GM18870 (cell line): ENCODE data around the gene MAN1A2.
"Not testable (repeated sequence)": the region's sequence is repeated elsewhere in the genome, so short reads cannot be mapped to it uniquely, and the experiment has no call there.

ENCODE experiments used
- ATAC-seq: cut with Tn5 transposase; IDR thresholded peaks from one replicate; pipeline ENCODE4 v1.9.1; 2021; ENCODE audit warnings: moderate library complexity; ENCODE audit not compliant: unreplicated experiment

Gene MAN1A2

GRCh38 chr1:117555806-117556205 is 188.6 kb downstream of the MAN1A2 start:
- ATAC-seq = no peak

- ATAC-seq = no peak
Observed at GRCh38 chr1:117556341-117556740, 189.1 kb downstream of the MAN1A2 start.

- ATAC-seq = no peak
Observed at GRCh38 chr1:117556976-117557375, 189.7 kb downstream of the MAN1A2 start.

- not testable (repeated sequence) for ATAC-seq
Observed at GRCh38 chr1:117558451-117558850, 191.2 kb downstream of the MAN1A2 start.

- ATAC-seq = no peak
Observed at GRCh38 chr1:117559139-117559538, 191.9 kb downstream of the MAN1A2 start.

- ATAC-seq = no peak
Observed at GRCh38 chr1:117559985-117560384, 192.7 kb downstream of the MAN1A2 start.

GRCh38 chr1:117561071-117561470 is 193.8 kb downstream of the MAN1A2 start:
- no peak for ATAC-seq

GRCh38 chr1:117561551-117561950 is 194.3 kb downstream of the MAN1A2 start:
- no peak for ATAC-seq

GRCh38 chr1:117562581-117563491 is 195.6 kb downstream of the MAN1A2 start:
- no peak for ATAC-seq

GRCh38 chr1:117563492-117563875 is 196.2 kb downstream of the MAN1A2 start:
- ATAC-seq = no peak

GRCh38 chr1:117564227-117565075 is 197.2 kb downstream of the MAN1A2 start:
- no peak for ATAC-seq

- ATAC-seq = no peak
Observed at GRCh38 chr1:117565076-117565556, 197.9 kb downstream of the MAN1A2 start.

- ATAC-seq = no peak
Observed at GRCh38 chr1:117565745-117566455, 198.7 kb downstream of the MAN1A2 start.

- no peak for ATAC-seq
Observed at GRCh38 chr1:117566556-117566955, 199.3 kb downstream of the MAN1A2 start.

GRCh38 chr1:117567435-117567834 is 200.2 kb downstream of the MAN1A2 start:
- ATAC-seq = no peak

GRCh38 chr1:117567976-117568375 is 200.7 kb downstream of the MAN1A2 start:
- no peak for ATAC-seq

GRCh38 chr1:117568999-117569398 is 201.8 kb downstream of the MAN1A2 start:
- no peak for ATAC-seq

- no peak for ATAC-seq
Observed at GRCh38 chr1:117569856-117570255, 202.6 kb downstream of the MAN1A2 start.

GRCh38 chr1:117570988-117571409 is 203.8 kb downstream of the MAN1A2 start:
- no peak for ATAC-seq

- no peak for ATAC-seq
Observed at GRCh38 chr1:117571496-117571895, 204.2 kb downstream of the MAN1A2 start.

- ATAC-seq = no peak
Observed at GRCh38 chr1:117572546-117572945, 205.3 kb downstream of the MAN1A2 start.
